OCI-LY1 (cell line): ENCODE results near the gene SHLD1.
"Not testable (repeated sequence)": the region's sequence is repeated elsewhere in the genome, so short reads cannot be mapped to it uniquely, and the experiment has no call there.

Experiments
- H2AFZ ChIP-seq: fragments of 200-600 bp; sonication (generic), shearing (Covaris generic); 2 replicates; pipeline ENCODE4 v1.6.0; 2014; ENCODE audit warnings: antibody characterized with exemption, mild to moderate bottlenecking, low read length
- H3F3A ChIP-seq: fragments of 200-600 bp; sonication (generic), shearing (Covaris generic); 2 replicates; pipeline ENCODE4 v1.6.0; 2014; ENCODE audit warnings: mild to moderate bottlenecking, antibody characterized with exemption, low read length, moderate library complexity; ENCODE audit not compliant: insufficient read depth
- H3K27ac ChIP-seq: fragments of 200-600 bp; sonication (generic); 2 replicates; pipeline ENCODE4 v1.5.1; 2014; ENCODE audit warnings: low read length, mixed run types, mild to moderate bottlenecking, low read depth; ENCODE audit not compliant: poor library complexity, severe bottlenecking
- H3K27me3 ChIP-seq: fragments of 200-600 bp; sonication (generic); 2 replicates; pipeline ENCODE4 v1.6.0; 2014; ENCODE audit warnings: antibody characterized with exemption, mild to moderate bottlenecking, low read length, moderate library complexity; ENCODE audit not compliant: insufficient read depth
- H3K36me3 ChIP-seq: fragments of 200-600 bp; sonication (generic); 2 replicates; pipeline ENCODE4 v1.6.1; 2014; ENCODE audit warnings: mild to moderate bottlenecking, antibody characterized with exemption, low read length, moderate library complexity, mixed read lengths; ENCODE audit not compliant: insufficient read depth
- H3K4me1 ChIP-seq: fragments of 200-600 bp; sonication (generic); 2 replicates; pipeline ENCODE4 v1.5.1; 2014; ENCODE audit warnings: mild to moderate bottlenecking, low read length, moderate library complexity; ENCODE audit not compliant: insufficient read depth, severe bottlenecking
- H3K4me2 ChIP-seq: fragments of 200-600 bp; sonication (generic), shearing (Covaris generic); 2 replicates; pipeline ENCODE4 v1.6.1; 2014; ENCODE audit warnings: low read length
- H3K4me3 ChIP-seq: fragments of 200-600 bp; sonication (generic); 2 replicates; pipeline ENCODE4 v1.5.1; 2014; ENCODE audit warnings: low read length, low read depth, mild to moderate bottlenecking, mixed read lengths; ENCODE audit not compliant: poor library complexity, severe bottlenecking
- H3K79me2 ChIP-seq: fragments of 200-600 bp; shearing (Covaris generic); 2 replicates; pipeline ENCODE4 v1.6.1; 2016; ENCODE audit warnings: mixed run types, low read length, mixed read lengths; ENCODE audit not compliant: insufficient read depth
- H3K9ac ChIP-seq: fragments of 200-600 bp; sonication (generic), shearing (Covaris generic); 2 replicates; pipeline ENCODE4 v1.6.1; 2014; ENCODE audit warnings: mild to moderate bottlenecking, low read length, mixed read lengths
- H3K9me2 ChIP-seq: fragments of 200-600 bp; sonication (generic), shearing (Covaris generic); 2 replicates; pipeline ENCODE4 v1.6.1; 2014; ENCODE audit warnings: low read depth, mild to moderate bottlenecking, low read length, mixed read lengths
- H3K9me3 ChIP-seq: fragments of 200-600 bp; shearing (Covaris generic); 2 replicates; pipeline ENCODE4 v1.6.1; 2014; ENCODE audit warnings: low read length, mixed read lengths
- H4K20me1 ChIP-seq: fragments of 200-600 bp; sonication (generic), shearing (Covaris generic); 2 replicates; pipeline ENCODE4 v1.6.0; 2016; ENCODE audit warnings: mild to moderate bottlenecking, low read length; ENCODE audit not compliant: insufficient read depth
- CTCF ChIP-seq: fragments of 200-600 bp; sonication (generic), shearing (Covaris generic); IDR thresholded peaks from 2 replicates; pipeline ENCODE4 v1.5.1; 2017; ENCODE audit warnings: mild to moderate bottlenecking, antibody characterized with exemption, low read length, moderate library complexity, mixed read lengths
- EZH2 ChIP-seq: fragments of 200-600 bp; sonication (generic), shearing (Covaris generic); IDR thresholded peaks from 2 replicates; pipeline ENCODE4 v1.8.0; 2017; ENCODE audit warnings: borderline replicate concordance, mixed run types, mild to moderate bottlenecking, antibody characterized with exemption, low read length, moderate library complexity, mixed read lengths

The SHLD1 gene

GRCh38 chr20:5776077-5776476, 25.9 kb downstream of the SHLD1 start:
- Histone ChIP-seq H3K4me2 (no peak overlapping the region), H4K20me1 (no peaks in the 10 kb centered on the region), H3K79me2 (no peaks in the 10 kb centered on the region), H2AFZ (no peak overlapping the region), H3K27me3 (no peaks in the 10 kb centered on the region), H3K9ac (no peak overlapping the region), H3F3A (peaks cover 3% of the 10 kb centered on the region; the same call in 1 of the 2 replicates), H3K36me3 (peaks cover 77% of the 10 kb centered on the region), H3K4me3 (no peak overlapping the region), H3K9me2 (no peaks in the 10 kb centered on the region), H3K27ac (no peak overlapping the region), H3K9me3 (no peaks in the 10 kb centered on the region), H3K4me1 (peaks cover 9% of the 10 kb centered on the region)
- no peak for TF ChIP-seq EZH2
- no peak for TF ChIP-seq CTCF

- H3K4me3 ChIP-seq = no peak overlapping the region
- no peaks in the 10 kb centered on the region for H3K27me3 ChIP-seq
- no peaks in the 10 kb centered on the region for H4K20me1 ChIP-seq
- peaks cover 78% of the 10 kb centered on the region for H3K36me3 ChIP-seq
- TF ChIP-seq EZH2 = no peak
- TF ChIP-seq CTCF = no peak
- H2AFZ ChIP-seq = no peak overlapping the region
- no peaks in the 10 kb centered on the region for H3F3A ChIP-seq
- H3K9me2 ChIP-seq = no peaks in the 10 kb centered on the region
- H3K79me2 ChIP-seq = no peaks in the 10 kb centered on the region
- H3K9ac ChIP-seq = no peak overlapping the region
- no peak overlapping the region for H3K27ac ChIP-seq
- H3K4me2 ChIP-seq = no peak overlapping the region
- H3K4me1 ChIP-seq = peaks cover under 1% of the 10 kb centered on the region
- no peaks in the 10 kb centered on the region for H3K9me3 ChIP-seq
These were observed 29.1 kb downstream of the SHLD1 start for GRCh38 chr20:5779071-5779900.

- Histone ChIP-seq H4K20me1 (no peaks in the 10 kb centered on the region), H3K4me3 (no peak overlapping the region), H3K9me2 (no peaks in the 10 kb centered on the region), H2AFZ (no peak overlapping the region), H3K4me1 (peaks cover 11% of the 10 kb centered on the region), H3F3A (no peaks in the 10 kb centered on the region), H3K9ac (no peak overlapping the region), H3K79me2 (no peaks in the 10 kb centered on the region), H3K36me3 (peaks cover 63% of the 10 kb centered on the region), H3K4me2 (no peak overlapping the region), H3K9me3 (no peaks in the 10 kb centered on the region), H3K27me3 (no peaks in the 10 kb centered on the region), H3K27ac (peak overlapping the region; percentile 21)
- no peak for TF ChIP-seq EZH2
These were observed 30.6 kb downstream of the SHLD1 start for GRCh38 chr20:5780846-5781217.

- H3K9ac ChIP-seq, H3K4me2 ChIP-seq, H3K27me3 ChIP-seq, H4K20me1 ChIP-seq, H3K4me3 ChIP-seq, H3K9me2 ChIP-seq, H2AFZ ChIP-seq, H3K9me3 ChIP-seq, H3K79me2 ChIP-seq, H3K27ac ChIP-seq, H3F3A ChIP-seq: not testable (repeated sequence)
- H3K4me1 ChIP-seq = peaks cover 14% of the 10 kb centered on the region
- peaks cover 58% of the 10 kb centered on the region for H3K36me3 ChIP-seq
These were observed 31.2 kb downstream of the SHLD1 start for GRCh38 chr20:5781367-5781766.
